Measurements from ENCODE around the gene SEC24B.

Gene SEC24B

DNA sequence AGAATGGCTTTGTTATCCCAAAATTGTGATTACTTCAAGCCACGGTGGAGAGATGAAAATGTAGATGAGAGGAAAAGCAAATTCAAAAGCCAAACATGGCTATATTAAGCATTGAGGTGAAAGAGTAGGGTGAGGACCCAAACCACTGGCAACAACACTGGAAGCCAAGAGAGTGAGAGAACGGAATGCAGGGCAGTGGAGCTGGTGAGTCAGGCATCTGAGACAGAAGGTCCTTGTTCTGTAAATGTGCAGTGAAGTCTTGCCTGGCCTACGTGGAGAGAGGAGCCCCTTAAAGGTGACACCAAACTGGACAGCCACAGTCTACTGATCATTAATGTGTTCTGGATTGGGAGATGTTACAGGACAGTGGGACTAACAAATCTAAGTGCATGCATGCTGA is 22.8 kb upstream of the SEC24B start:
- H3K36me3 ChIP-seq (ENCODE audit: insufficient read depth, low read depth, low read length) = no peaks in the 10 kb centered on the region
- peaks cover 27% of the 10 kb centered on the region for H3K4me1 ChIP-seq (ENCODE audit: insufficient read depth, low read length)
- H3K27ac ChIP-seq (ENCODE audit: low read length) = peak overlapping the region; percentile 39
- no peak overlapping the region for H3K9ac ChIP-seq (ENCODE audit: low read depth, low read length)
- no peaks in the 10 kb centered on the region for H3K27me3 ChIP-seq (ENCODE audit: insufficient read depth, low read length)
- no peak overlapping the region for H3K4me3 ChIP-seq (ENCODE audit: low read length)
- no peaks in the 10 kb centered on the region for H3K9me3 ChIP-seq (ENCODE audit: insufficient read depth, low read depth, low read length)

DNA sequence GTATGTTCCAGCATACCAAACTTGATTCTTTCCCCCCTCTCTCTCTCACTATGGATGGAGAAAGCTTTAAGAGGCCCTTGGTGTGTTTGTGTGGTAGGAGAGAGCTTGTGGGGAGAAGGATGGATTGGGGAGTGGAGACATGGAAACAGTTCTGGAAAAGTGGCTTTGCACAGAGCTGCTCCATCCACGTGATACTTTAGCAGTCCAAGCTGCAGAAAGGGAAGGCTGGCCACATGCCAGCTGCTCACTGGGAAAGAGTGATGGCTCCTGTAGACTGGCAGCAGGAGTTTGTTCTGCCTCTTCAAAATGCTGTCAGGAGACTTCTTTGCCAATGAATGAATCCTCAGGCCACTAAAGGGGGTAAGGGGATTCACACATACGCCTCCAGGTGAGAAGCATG is 21.7 kb upstream of the SEC24B start:
- H3K9ac ChIP-seq (ENCODE audit: low read depth, low read length) = no peak overlapping the region
- no peak overlapping the region for H3K4me3 ChIP-seq (ENCODE audit: low read length)
- H3K9me3 ChIP-seq (ENCODE audit: insufficient read depth, low read depth, low read length) = no peaks in the 10 kb centered on the region
- H3K27me3 ChIP-seq (ENCODE audit: insufficient read depth, low read length) = no peaks in the 10 kb centered on the region
- H3K27ac ChIP-seq (ENCODE audit: low read length) = no peak overlapping the region
- H3K36me3 ChIP-seq (ENCODE audit: insufficient read depth, low read depth, low read length) = no peaks in the 10 kb centered on the region
- peaks cover 27% of the 10 kb centered on the region for H3K4me1 ChIP-seq (ENCODE audit: insufficient read depth, low read length)

DNA sequence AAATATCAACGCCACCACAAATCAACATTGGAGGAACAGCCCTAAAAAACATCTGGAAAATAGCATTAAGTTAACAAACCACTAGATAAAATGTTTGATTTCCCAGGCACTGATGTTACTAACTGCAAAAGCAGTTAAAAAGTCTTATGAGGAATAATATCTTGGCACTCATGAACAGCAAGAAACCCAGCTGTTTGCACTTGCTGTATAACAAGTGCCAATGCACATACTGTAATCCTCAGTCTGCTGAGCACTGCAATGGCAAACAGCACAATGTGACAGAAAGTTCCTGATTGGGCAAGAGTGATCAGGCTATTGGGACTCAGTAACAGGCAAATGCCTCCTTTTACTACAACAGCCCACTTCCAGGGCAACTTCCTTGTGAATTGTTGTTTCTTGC is 20.8 kb upstream of the SEC24B start:
- Histone ChIP-seq H3K27ac (ENCODE audit: low read length) (no peak overlapping the region), H3K36me3 (ENCODE audit: insufficient read depth, low read depth, low read length) (no peaks in the 10 kb centered on the region), H3K4me1 (ENCODE audit: insufficient read depth, low read length) (peaks cover 27% of the 10 kb centered on the region), H3K27me3 (ENCODE audit: insufficient read depth, low read length) (no peaks in the 10 kb centered on the region), H3K9ac (ENCODE audit: low read depth, low read length) (no peak overlapping the region), H3K4me3 (ENCODE audit: low read length) (no peak overlapping the region), H3K9me3 (ENCODE audit: insufficient read depth, low read depth, low read length) (no peaks in the 10 kb centered on the region)

DNA sequence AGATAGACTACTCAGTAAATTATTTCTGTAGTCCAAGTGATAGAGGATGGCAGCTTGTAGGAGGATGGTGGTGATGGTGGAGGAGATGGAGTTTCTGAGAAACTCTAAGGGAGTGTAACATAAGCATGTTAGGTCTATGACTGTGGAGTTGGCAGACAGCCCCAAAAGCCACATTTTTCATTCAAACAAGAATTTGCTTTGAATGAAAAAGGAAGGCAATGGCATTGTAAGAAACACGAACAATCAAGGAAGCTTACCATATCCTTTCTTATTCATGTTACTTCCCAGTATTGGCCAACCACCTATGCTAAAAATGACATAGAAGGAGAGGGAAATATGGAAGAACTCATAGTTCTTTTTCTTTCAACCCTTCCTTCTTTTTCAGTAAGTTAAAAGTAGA is 18.7 kb upstream of the SEC24B start:
- H3K27ac ChIP-seq (ENCODE audit: low read length) = no peak overlapping the region
- peak overlapping the region; percentile 16; the same call in 1 of the 2 replicates for H3K4me3 ChIP-seq (ENCODE audit: low read length)

DNA sequence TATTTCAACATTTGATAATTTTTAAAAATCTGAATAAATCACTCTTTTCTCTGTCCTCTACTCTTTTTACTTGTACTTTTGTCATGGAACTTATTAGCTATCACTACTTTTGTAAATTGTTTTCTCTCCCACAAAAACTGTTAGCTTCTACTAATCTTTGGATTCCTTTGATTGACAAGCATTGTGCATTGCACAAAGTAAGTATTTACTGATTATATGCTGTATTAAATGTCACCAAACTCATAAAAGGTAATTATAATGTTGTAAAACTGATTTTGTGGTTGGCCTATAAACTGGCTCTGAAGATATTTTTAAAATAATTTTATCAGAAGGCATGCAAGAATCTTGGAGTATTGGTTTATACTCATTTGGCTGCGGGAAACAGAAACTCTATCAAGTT is 15.0 kb upstream of the SEC24B start:
- H3K27me3 ChIP-seq (ENCODE audit: insufficient read depth, low read length) = no peaks in the 10 kb centered on the region
- no peak overlapping the region for H3K27ac ChIP-seq (ENCODE audit: low read length)

More for the DNA sequence above, 18.7 kb upstream of the SEC24B start:
- H3K9ac ChIP-seq (ENCODE audit: low read depth, low read length) = no peak overlapping the region
- H3K4me1 ChIP-seq (ENCODE audit: insufficient read depth, low read length) = peaks cover 34% of the 10 kb centered on the region
- H3K27me3 ChIP-seq (ENCODE audit: insufficient read depth, low read length) = no peaks in the 10 kb centered on the region
- H3K36me3 ChIP-seq (ENCODE audit: insufficient read depth, low read depth, low read length) = no peaks in the 10 kb centered on the region
- H3K9me3 ChIP-seq (ENCODE audit: insufficient read depth, low read depth, low read length) = no peaks in the 10 kb centered on the region

DNA sequence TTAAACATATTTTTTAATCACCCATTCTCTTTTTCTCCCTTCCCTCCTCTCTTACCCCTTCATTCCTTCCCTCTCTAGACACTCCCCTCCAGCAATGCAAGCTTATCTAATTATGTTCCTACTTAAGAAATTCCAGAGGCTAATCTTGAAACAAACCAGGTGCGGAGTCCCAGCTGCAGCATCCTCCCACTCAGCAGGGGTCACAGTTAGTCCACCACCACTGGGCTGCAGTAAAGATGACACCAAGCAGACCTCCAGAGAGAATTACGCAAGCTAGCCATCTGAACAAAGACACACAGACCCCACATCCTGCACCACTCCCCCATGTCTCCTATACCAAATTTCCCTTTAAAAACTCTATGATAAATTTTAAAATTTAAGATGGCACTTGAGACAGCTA is 13.9 kb upstream of the SEC24B start:
- Histone ChIP-seq H3K4me1 (ENCODE audit: insufficient read depth, low read length) (peaks cover 21% of the 10 kb centered on the region), H3K36me3 (ENCODE audit: insufficient read depth, low read depth, low read length) (no peaks in the 10 kb centered on the region), H3K9ac (ENCODE audit: low read depth, low read length) (peak overlapping the region; percentile 39; the same call in 1 of the 2 replicates), H3K27ac (ENCODE audit: low read length) (no peak overlapping the region), H3K9me3 (ENCODE audit: insufficient read depth, low read depth, low read length) (no peaks in the 10 kb centered on the region), H3K27me3 (ENCODE audit: insufficient read depth, low read length) (no peaks in the 10 kb centered on the region), H3K4me3 (ENCODE audit: low read length) (peak overlapping the region; percentile 23; the same call in 1 of the 2 replicates)

More for the DNA sequence above, 15.0 kb upstream of the SEC24B start:
- Histone ChIP-seq H3K4me3 (ENCODE audit: low read length) (no peak overlapping the region), H3K4me1 (ENCODE audit: insufficient read depth, low read length) (peaks cover 24% of the 10 kb centered on the region), H3K9me3 (ENCODE audit: insufficient read depth, low read depth, low read length) (no peaks in the 10 kb centered on the region), H3K9ac (ENCODE audit: low read depth, low read length) (no peak overlapping the region), H3K36me3 (ENCODE audit: insufficient read depth, low read depth, low read length) (no peaks in the 10 kb centered on the region)

DNA sequence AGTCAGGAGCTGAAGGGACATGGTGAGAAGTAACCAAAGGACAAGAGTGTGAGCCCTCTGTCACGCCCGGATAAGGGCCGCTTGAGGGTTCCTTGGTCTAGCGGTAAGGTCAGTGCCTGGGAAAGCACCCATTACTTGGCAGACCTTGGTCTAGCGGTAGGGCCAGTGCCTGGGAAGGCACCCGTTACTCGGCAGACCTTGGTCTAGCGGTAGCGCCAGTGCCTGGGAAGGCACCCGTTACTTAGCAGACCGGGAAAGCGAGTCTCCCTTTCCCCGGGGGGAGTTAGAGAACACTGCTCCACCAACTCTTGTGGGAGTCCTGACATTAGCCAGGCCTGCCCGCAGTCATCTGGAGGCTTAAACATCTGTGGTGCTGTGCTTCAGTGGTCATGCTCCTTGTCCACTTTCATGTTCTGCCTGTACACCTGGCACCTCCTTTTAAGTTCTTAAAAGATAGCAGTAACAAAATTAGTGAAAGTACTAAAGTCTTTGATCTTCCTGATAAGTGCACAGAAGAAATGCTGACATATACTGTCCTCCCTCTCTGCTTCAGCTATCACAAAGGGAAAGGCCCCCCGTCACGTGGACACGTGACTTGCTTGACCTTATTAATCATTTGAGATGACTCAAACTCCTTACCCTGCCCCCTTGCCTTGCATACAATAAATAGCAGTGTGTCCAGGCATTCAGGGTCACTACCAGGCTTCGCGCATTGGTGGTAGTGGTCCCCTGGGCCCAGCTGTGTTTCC is 9.3 kb upstream of the SEC24B start:
- H3K27me3 ChIP-seq (ENCODE audit: insufficient read depth, low read length) = no peaks in the 10 kb centered on the region
- H3K36me3 ChIP-seq (ENCODE audit: insufficient read depth, low read depth, low read length) = no peaks in the 10 kb centered on the region
- H3K27ac ChIP-seq (ENCODE audit: low read length) = no peak overlapping the region
- H3K9ac ChIP-seq (ENCODE audit: low read depth, low read length) = no peak overlapping the region
- H3K4me3 ChIP-seq (ENCODE audit: low read length) = no peak overlapping the region
- peaks cover 9% of the 10 kb centered on the region for H3K4me1 ChIP-seq (ENCODE audit: insufficient read depth, low read length)
- no peaks in the 10 kb centered on the region for H3K9me3 ChIP-seq (ENCODE audit: insufficient read depth, low read depth, low read length)

DNA sequence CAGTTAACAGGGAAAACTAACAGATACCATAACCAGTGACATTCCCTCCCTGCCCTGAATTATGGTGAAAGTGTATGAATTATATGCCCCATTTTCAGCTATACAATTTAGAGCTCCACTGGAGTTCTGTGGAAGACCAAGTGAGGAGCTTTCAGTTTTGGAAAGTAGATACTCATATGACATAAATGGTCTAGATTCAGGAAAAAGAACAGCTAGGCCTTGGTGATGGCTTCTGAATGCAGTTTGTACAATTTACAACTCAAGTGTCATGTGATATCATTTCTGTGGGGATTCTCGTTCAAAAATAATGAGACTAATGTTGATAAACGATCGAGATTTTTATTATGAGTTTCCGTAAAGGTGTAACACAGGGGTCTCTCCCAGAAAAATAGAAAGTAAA is 8.2 kb upstream of the SEC24B start:
- no peaks in the 10 kb centered on the region for H3K9me3 ChIP-seq (ENCODE audit: insufficient read depth, low read depth, low read length)
- H3K27ac ChIP-seq (ENCODE audit: low read length) = no peak overlapping the region
- no peaks in the 10 kb centered on the region for H3K27me3 ChIP-seq (ENCODE audit: insufficient read depth, low read length)
- H3K4me3 ChIP-seq (ENCODE audit: low read length) = no peak overlapping the region
- 0 out of 2 replicates have a peak, but pooled peaks cover 5% of the 10 kb centered on the region for H3K36me3 ChIP-seq (ENCODE audit: insufficient read depth, low read depth, low read length)
- H3K9ac ChIP-seq (ENCODE audit: low read depth, low read length) = no peak overlapping the region
- no peaks in the 10 kb centered on the region for H3K4me1 ChIP-seq (ENCODE audit: insufficient read depth, low read length)

DNA sequence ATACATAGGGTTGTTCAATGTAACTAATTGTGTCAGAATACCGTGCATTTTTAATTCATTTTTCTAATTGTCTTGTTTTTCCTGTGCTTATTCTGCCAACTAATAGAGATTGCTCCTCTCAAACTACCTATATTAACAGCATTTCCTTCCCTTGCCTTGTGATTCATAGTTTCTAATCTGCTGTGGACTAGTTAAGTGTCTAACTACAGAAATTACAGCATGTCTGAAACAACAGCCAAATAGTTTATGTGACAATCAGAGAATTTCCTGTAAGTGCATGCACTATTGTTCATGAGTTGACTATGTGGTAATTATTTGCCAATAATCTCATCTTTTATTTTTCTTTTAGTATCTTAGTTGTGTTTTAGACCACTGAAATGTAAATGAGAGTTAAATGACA is 4.1 kb upstream of the SEC24B start:
- Histone ChIP-seq H3K27me3 (ENCODE audit: insufficient read depth, low read length) (no peaks in the 10 kb centered on the region), H3K27ac (ENCODE audit: low read length) (no peak overlapping the region), H3K36me3 (ENCODE audit: insufficient read depth, low read depth, low read length) (peaks cover 10% of the 10 kb centered on the region; the same call in 1 of the 2 replicates), H3K4me1 (ENCODE audit: insufficient read depth, low read length) (peaks cover 8% of the 10 kb centered on the region), H3K9me3 (ENCODE audit: insufficient read depth, low read depth, low read length) (no peaks in the 10 kb centered on the region), H3K9ac (ENCODE audit: low read depth, low read length) (no peak overlapping the region), H3K4me3 (ENCODE audit: low read length) (no peak overlapping the region)

DNA sequence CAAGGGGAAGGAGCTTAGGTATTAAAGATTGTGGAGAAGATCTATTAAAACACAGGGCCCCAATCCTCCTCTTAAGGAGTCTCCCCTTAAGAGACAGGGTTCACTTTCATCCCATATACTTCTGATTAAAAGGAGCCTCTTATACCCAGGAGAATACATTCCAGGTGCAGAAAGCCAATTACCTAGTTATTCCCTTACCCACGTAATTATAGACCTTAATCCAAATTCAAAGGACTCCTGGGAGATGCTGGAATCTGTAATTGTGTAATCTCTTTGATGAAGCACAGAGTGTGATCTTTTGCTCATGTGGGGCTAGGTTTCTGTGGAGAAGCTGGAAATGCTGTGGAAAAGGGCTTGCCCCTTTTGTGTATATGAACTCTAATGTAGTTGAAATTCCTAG is 1.4 kb upstream of the SEC24B start:
- Histone ChIP-seq H3K9ac (ENCODE audit: low read depth, low read length) (peak overlapping the region; percentile 83; the same call in 1 of the 2 replicates), H3K27ac (ENCODE audit: low read length) (no peak overlapping the region)

DNA sequence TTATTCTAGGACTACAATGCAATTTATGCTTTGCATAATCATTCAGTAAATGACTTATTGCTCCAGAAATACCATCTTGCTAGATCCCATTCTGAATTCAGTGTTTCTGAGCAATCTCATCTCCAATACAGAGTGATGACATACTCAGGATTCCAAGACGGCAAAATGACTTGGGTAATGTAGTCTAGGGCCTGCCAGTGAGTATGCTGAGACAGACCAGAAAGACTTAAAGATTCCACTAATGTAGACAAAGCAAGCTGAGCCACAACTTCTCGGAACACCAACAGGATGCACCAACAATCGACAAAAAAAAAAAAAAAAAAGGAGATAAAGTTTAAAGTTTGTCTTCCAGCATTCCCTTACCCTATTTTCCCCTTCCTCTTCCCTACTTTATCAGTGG is 919 bp upstream of the SEC24B start:
- Histone ChIP-seq H3K9me3 (ENCODE audit: insufficient read depth, low read depth, low read length) (no peaks in the 10 kb centered on the region), H3K9ac (ENCODE audit: low read depth, low read length) (peak overlapping the region; percentile 83), H3K4me3 (ENCODE audit: low read length) (peak overlapping the region; percentile 78), H3K4me1 (ENCODE audit: insufficient read depth, low read length) (peaks cover 23% of the 10 kb centered on the region), H3K36me3 (ENCODE audit: insufficient read depth, low read depth, low read length) (peaks cover 10% of the 10 kb centered on the region; the same call in 1 of the 2 replicates), H3K27me3 (ENCODE audit: insufficient read depth, low read length) (no peaks in the 10 kb centered on the region), H3K27ac (ENCODE audit: low read length) (peak overlapping the region; percentile 52)

More for the DNA sequence above, 1.4 kb upstream of the SEC24B start:
- Histone ChIP-seq H3K9me3 (ENCODE audit: insufficient read depth, low read depth, low read length) (no peaks in the 10 kb centered on the region), H3K36me3 (ENCODE audit: insufficient read depth, low read depth, low read length) (peaks cover 10% of the 10 kb centered on the region; the same call in 1 of the 2 replicates), H3K27me3 (ENCODE audit: insufficient read depth, low read length) (no peaks in the 10 kb centered on the region), H3K4me1 (ENCODE audit: insufficient read depth, low read length) (peaks cover 23% of the 10 kb centered on the region), H3K4me3 (ENCODE audit: low read length) (peak overlapping the region; percentile 78)
